ENCODE measurements around the gene EIF3J.

Gene EIF3J

GRCh38 chr15:44570361-44570760 lies 33.4 kb downstream of the EIF3J start:
- no peak for TF ChIP-seq CTCF (IDR thresholded peaks at IDR 0.05; ENCODE audit: low read depth, low read length)
- H3K4me3 ChIP-seq (replicated peaks in 1 of 2; ENCODE audit: low read depth in 2 of 2, low read length in 2 of 2), result no peak overlapping the region
- DNase-seq (ENCODE audit: low read depth in 2 of 2), result no peak

GRCh38 chr15:44573386-44573785 lies 36.4 kb downstream of the EIF3J start:
- DNase-seq (ENCODE audit: low read depth in 2 of 2), result no peak
- no peak for TF ChIP-seq CTCF (IDR thresholded peaks at IDR 0.05; ENCODE audit: low read depth, low read length)
- no peak overlapping the region for H3K4me3 ChIP-seq (replicated peaks in 1 of 2; ENCODE audit: low read depth in 2 of 2, low read length in 2 of 2)

GRCh38 chr15:44574734-44575133 lies 37.8 kb downstream of the EIF3J start:
- no peak for TF ChIP-seq CTCF (IDR thresholded peaks at IDR 0.05; ENCODE audit: low read depth, low read length)
- no peak for DNase-seq (ENCODE audit: low read depth in 2 of 2)
- no peak overlapping the region for H3K4me3 ChIP-seq (replicated peaks in 1 of 2; ENCODE audit: low read depth in 2 of 2, low read length in 2 of 2)

- TF ChIP-seq CTCF (IDR thresholded peaks at IDR 0.05; ENCODE audit: low read depth, low read length), result no peak
- H3K4me3 ChIP-seq (replicated peaks in 1 of 2; ENCODE audit: low read depth in 2 of 2, low read length in 2 of 2), result no peak overlapping the region
- DNase-seq (ENCODE audit: low read depth in 2 of 2), result no peak
These were observed 43.2 kb downstream of the EIF3J start for GRCh38 chr15:44580105-44580504.

- DNase-seq (ENCODE audit: low read depth in 2 of 2), result peak; percentile 38 to 47
- peak; percentile 48 for TF ChIP-seq CTCF (IDR thresholded peaks at IDR 0.05; ENCODE audit: low read depth, low read length)
- H3K4me3 ChIP-seq (replicated peaks in 1 of 2; ENCODE audit: low read depth in 2 of 2, low read length in 2 of 2), result no peak overlapping the region
These were observed 47.3 kb downstream of the EIF3J start for GRCh38 chr15:44584162-44584749.

GRCh38 chr15:44585633-44586032 lies 48.7 kb downstream of the EIF3J start:
- TF ChIP-seq CTCF (IDR thresholded peaks at IDR 0.05; ENCODE audit: low read depth, low read length), result no peak
- no peak for DNase-seq (ENCODE audit: low read depth in 2 of 2)
- H3K4me3 ChIP-seq (replicated peaks in 1 of 2; ENCODE audit: low read depth in 2 of 2, low read length in 2 of 2), result no peak overlapping the region

- DNase-seq (ENCODE audit: low read depth in 2 of 2), result no peak
- H3K4me3 ChIP-seq (replicated peaks in 1 of 2; ENCODE audit: low read depth in 2 of 2, low read length in 2 of 2), result no peak overlapping the region
- no peak for TF ChIP-seq CTCF (IDR thresholded peaks at IDR 0.05; ENCODE audit: low read depth, low read length)
These were observed 51.6 kb downstream of the EIF3J start for GRCh38 chr15:44588541-44588940.
